ENCODE results near the gene CBFA2T3.

DNA sequence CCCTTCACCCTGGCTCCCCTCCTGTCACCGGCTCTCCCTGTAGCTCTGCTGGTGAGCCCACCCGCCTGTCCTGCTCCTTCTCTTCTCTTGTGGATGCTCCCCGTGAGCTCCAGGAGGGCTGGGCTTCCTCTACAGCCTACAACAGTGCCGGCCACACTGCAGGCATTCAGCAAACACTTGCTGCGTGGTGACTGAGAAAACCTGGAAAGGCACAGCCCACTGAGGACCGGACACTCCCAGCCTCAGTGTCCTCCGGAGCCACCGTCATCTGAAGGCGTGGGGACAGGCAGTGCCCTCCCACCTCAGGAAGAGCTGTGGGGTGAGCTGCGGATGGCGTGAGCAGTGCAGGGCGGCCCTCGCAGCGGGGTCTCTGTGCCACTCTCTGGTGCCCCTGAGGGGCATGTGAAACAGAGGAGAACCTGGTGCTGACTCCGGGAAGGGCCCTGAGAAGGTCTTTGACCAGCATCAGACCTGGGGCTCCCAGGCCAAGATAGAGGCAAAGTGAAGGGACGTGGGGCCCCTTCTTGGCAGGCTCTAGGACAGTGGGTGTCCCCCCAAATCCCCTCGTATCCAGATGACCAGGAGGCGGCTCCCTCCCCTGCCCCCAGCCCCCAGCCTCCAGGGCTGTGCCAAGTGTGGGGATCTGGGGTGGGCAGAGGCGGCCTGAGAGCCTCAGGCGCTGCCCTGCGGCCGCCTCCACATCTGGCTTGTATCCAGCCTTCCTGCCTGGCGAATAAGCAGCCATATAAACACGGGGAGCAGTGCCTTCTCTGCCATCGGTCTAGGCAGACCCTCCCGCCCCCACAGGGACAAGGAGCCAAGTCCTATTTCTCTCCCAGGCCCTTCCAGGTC is 66.5 kb downstream of the CBFA2T3 start:
- TF ChIP-seq, protein P1, sequence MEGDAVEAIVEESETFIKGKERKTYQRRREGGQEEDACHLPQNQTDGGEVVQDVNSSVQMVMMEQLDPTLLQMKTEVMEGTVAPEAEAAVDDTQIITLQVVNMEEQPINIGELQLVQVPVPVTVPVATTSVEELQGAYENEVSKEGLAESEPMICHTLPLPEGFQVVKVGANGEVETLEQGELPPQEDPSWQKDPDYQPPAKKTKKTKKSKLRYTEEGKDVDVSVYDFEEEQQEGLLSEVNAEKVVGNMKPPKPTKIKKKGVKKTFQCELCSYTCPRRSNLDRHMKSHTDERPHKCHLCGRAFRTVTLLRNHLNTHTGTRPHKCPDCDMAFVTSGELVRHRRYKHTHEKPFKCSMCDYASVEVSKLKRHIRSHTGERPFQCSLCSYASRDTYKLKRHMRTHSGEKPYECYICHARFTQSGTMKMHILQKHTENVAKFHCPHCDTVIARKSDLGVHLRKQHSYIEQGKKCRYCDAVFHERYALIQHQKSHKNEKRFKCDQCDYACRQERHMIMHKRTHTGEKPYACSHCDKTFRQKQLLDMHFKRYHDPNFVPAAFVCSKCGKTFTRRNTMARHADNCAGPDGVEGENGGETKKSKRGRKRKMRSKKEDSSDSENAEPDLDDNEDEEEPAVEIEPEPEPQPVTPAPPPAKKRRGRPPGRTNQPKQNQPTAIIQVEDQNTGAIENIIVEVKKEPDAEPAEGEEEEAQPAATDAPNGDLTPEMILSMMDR (IDR thresholded peaks at IDR 0.05; ENCODE audit: insufficient read depth, low read depth, low read length): no peak
- TF ChIP-seq EZH2 (IDR thresholded peaks at IDR 0.05; ENCODE audit: insufficient read depth, low read length): no peak

Data from astrocyte (in vitro differentiated cells and primary cell).